Measurements from ENCODE around the gene ILDR1.
"Not testable (repeated sequence)": the region's sequence is repeated elsewhere in the genome, so short reads cannot be mapped to it uniquely, and the experiment has no call there.

The ILDR1 gene

GRCh38 chr3:122058294-122058693, 36.2 kb upstream of the ILDR1 start:
- no peak overlapping the region for H3K27ac ChIP-seq

DNA sequence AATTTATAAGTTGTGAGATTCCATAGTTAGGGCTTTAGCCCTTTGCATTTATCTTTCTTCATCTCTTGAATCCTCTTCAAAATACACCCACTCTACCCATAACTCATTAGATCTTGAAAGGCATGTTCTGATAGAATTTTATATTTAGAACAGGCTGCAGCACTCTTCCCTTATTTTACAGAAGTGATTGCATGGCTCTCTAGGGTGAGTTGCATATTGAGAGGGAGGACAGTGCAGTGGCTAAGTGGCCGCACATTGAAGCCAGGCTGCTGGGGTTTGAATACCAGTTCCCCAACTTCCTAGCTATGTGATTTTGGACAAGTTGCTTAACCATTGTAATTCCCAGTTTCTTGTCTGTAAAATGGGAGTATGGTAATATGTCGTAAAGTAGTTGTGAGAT, 35.6 kb upstream of the ILDR1 start:
- TF ChIP-seq, protein P1, sequence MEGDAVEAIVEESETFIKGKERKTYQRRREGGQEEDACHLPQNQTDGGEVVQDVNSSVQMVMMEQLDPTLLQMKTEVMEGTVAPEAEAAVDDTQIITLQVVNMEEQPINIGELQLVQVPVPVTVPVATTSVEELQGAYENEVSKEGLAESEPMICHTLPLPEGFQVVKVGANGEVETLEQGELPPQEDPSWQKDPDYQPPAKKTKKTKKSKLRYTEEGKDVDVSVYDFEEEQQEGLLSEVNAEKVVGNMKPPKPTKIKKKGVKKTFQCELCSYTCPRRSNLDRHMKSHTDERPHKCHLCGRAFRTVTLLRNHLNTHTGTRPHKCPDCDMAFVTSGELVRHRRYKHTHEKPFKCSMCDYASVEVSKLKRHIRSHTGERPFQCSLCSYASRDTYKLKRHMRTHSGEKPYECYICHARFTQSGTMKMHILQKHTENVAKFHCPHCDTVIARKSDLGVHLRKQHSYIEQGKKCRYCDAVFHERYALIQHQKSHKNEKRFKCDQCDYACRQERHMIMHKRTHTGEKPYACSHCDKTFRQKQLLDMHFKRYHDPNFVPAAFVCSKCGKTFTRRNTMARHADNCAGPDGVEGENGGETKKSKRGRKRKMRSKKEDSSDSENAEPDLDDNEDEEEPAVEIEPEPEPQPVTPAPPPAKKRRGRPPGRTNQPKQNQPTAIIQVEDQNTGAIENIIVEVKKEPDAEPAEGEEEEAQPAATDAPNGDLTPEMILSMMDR (IDR thresholded peaks at IDR 0.05) = no peak
- TF ChIP-seq ZFX (IDR thresholded peaks at IDR 0.05; ENCODE audit: borderline replicate concordance) = no peak
- no peak overlapping the region for H3K27ac ChIP-seq

More at GRCh38 chr3:122058294-122058693, 36.2 kb upstream of the ILDR1 start:
- TF ChIP-seq ZFX (IDR thresholded peaks at IDR 0.05; ENCODE audit: borderline replicate concordance) = no peak
- TF ChIP-seq, protein P1 (IDR thresholded peaks at IDR 0.05) = no peak

DNA sequence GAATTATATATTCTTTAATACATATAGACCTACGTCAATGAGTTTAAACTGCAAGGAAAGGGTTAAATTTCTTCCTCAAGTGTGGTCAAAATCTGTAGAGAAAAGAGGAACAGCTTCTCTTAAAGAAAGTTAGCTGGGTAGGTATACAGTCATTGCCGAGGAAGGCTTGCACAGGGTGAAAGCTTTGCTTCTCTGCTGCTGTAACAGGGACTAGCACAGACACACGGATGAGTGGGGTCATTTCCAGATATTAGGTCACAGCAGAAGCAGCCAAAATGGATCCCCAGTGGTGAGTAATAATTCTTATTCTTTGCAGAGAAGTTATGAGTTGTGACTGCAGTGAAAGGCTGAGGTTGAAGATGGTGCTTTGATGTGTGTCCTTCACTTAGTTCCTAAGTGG, 33.2 kb upstream of the ILDR1 start, which contains the start of gene CD86:
Gene CD86 (plus strand): TSS at position 148 of the 400 bp plus-strand sequence. CDS start 128 bp downstream, at position 276.
- H3K27ac ChIP-seq = no peak within 1 kb of the TSS
- TF ChIP-seq, protein P1 (IDR thresholded peaks at IDR 0.05) = no peak
- TF ChIP-seq ZFX (IDR thresholded peaks at IDR 0.05; ENCODE audit: borderline replicate concordance) = no peak

- TF ChIP-seq, protein P1 (IDR thresholded peaks at IDR 0.05) = no peak
- no peak for TF ChIP-seq ZFX (IDR thresholded peaks at IDR 0.05; ENCODE audit: borderline replicate concordance)
- H3K27ac ChIP-seq = no peak overlapping the region
Measured at GRCh38 chr3:122052968-122053367, 30.9 kb upstream of the ILDR1 start.

DNA sequence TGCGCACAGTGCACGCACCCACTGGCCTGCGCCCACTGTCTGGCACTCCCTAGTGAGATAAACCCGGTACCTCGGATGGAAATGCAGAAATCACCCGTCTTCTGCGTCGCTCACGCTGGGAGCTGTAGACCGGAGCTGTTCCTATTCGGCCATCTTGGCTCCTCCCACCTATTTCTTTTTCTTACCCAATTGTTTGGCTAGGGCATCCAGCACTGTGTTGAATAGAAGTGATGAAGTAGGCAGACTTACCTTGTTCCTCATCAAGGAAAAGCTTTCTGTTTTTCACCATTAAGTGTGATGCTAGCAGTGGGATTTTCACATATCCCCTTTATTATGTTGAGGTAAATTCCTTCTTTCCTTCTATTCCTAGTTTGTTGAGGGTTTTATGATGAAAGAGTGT, 25.7 kb upstream of the ILDR1 start:
- not testable (repeated sequence) for H3K27ac ChIP-seq

- H3K27ac ChIP-seq = not testable (repeated sequence)
Measured at GRCh38 chr3:122047296-122047695, 25.2 kb upstream of the ILDR1 start.

GRCh38 chr3:122033023-122033422, 11.0 kb upstream of the ILDR1 start:
- H3K27ac ChIP-seq = no peak overlapping the region
- TF ChIP-seq ZFX (IDR thresholded peaks at IDR 0.05; ENCODE audit: borderline replicate concordance) = no peak
- TF ChIP-seq, protein P1 (IDR thresholded peaks at IDR 0.05) = no peak

DNA sequence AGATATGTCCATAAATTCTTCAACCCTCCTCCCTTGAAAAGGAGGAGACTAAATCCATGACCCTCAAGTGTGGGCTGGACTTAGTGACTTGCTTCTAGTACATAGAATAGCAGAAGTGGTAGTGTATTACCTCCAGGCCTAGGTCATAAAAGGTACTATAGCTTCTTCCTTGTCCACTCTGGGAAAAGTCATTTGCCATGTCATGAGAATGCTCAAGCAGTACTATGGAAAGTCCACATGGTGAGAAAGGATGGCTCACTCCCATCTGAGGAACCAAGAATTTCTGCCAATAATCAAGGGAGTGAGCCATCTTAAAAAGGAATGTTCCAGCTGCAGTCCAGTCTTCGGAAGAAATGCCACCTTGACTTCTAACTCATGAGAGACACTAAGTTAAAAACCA, 10.5 kb upstream of the ILDR1 start:
- H3K27ac ChIP-seq = no peak overlapping the region

More for the DNA sequence above, 10.5 kb upstream of the ILDR1 start:
- TF ChIP-seq ZFX (IDR thresholded peaks at IDR 0.05; ENCODE audit: borderline replicate concordance) = no peak
- TF ChIP-seq, protein P1 (IDR thresholded peaks at IDR 0.05) = no peak
